Stimulated activated CD4-positive, alpha-beta T cell treated with anti-CD3 and anti-CD28 coated beads, Interleukin-2, amount 100 ng/mL, for 24 hours (primary cell): ENCODE data around the gene OR1A2.
"Not testable (repeated sequence)": the region's sequence is repeated elsewhere in the genome, so short reads cannot be mapped to it uniquely, and the experiment has no call there.

ENCODE experiments used
- DNase-seq, 2 donors: peaks; one replicate each; pipeline ENCODE4 v3.0.0-alpha.2; 2020

Gene OR1A2

GRCh38 chr17:3197219-3197618, at the start of gene OR1A2:
OR1A2 (plus strand) TSS chr17:3197519; CDS start chr17:3197519, 0 bp downstream.
- no peak for DNase-seq

GRCh38 chr17:3157218-3157617, 40.1 kb upstream of the OR1A2 start:
- no peak for DNase-seq

GRCh38 chr17:3167574-3167973, 29.7 kb upstream of the OR1A2 start:
- DNase-seq: no peak

GRCh38 chr17:3189961-3190360, 7.4 kb upstream of the OR1A2 start:
- no peak for DNase-seq

GRCh38 chr17:3207367-3207766, 10.0 kb downstream of the OR1A2 start, which contains the start of gene OR1A1:
OR1A1 (plus strand) TSS chr17:3207667; CDS start chr17:3215621, 7,954 bp downstream.
- no peak for DNase-seq

GRCh38 chr17:3208484-3208883, 11.2 kb downstream of the OR1A2 start:
- no peak for DNase-seq

- no peak for DNase-seq
Observed at GRCh38 chr17:3213001-3213400, 15.7 kb downstream of the OR1A2 start.

GRCh38 chr17:3213587-3213986, 16.3 kb downstream of the OR1A2 start:
- no peak for DNase-seq

GRCh38 chr17:3219978-3220377, 22.7 kb downstream of the OR1A2 start:
- DNase-seq: not testable (repeated sequence)

GRCh38 chr17:3221850-3222249, 24.5 kb downstream of the OR1A2 start:
- DNase-seq: no peak

- DNase-seq: no peak
Observed at GRCh38 chr17:3222505-3222904, 25.2 kb downstream of the OR1A2 start.

GRCh38 chr17:3224721-3225352, 27.5 kb downstream of the OR1A2 start:
- not testable (repeated sequence) for DNase-seq

GRCh38 chr17:3232300-3232699, 35.0 kb downstream of the OR1A2 start:
- not testable (repeated sequence) for DNase-seq

GRCh38 chr17:3238685-3239084, 41.4 kb downstream of the OR1A2 start:
- not testable (repeated sequence) for DNase-seq

GRCh38 chr17:3241044-3241443, 43.7 kb downstream of the OR1A2 start:
- DNase-seq: not testable (repeated sequence)

- DNase-seq: not testable (repeated sequence)
Observed at GRCh38 chr17:3244841-3245240, 47.5 kb downstream of the OR1A2 start.
